GM13977 (cell line): ENCODE data around the gene TMEM229B.

Experiments used
- DNase-seq: peaks from one replicate; pipeline ENCODE4 v3.0.0; 2012; ENCODE audit warnings: low spot score
- CTCF ChIP-seq: IDR thresholded peaks from 2 replicates; pipeline ENCODE4 v1.5.1; 2012; ENCODE audit warnings: mild to moderate bottlenecking, control low read depth; ENCODE audit not compliant: insufficient read depth; ENCODE audit errors: extremely low read depth, missing control alignments
- in situ Hi-C: fragments of 300-500 bp; cut with MboI; formaldehyde crosslinking; loops from one replicate; pipeline ENCODE4 v1.12.0; 2022; ENCODE audit warnings: low sequenced_read_pairs, low pct_unique_long_range_greater_than_20kb, mixed read lengths, inconsistent platforms; ENCODE audit not compliant: unreplicated experiment

Gene TMEM229B

DNA sequence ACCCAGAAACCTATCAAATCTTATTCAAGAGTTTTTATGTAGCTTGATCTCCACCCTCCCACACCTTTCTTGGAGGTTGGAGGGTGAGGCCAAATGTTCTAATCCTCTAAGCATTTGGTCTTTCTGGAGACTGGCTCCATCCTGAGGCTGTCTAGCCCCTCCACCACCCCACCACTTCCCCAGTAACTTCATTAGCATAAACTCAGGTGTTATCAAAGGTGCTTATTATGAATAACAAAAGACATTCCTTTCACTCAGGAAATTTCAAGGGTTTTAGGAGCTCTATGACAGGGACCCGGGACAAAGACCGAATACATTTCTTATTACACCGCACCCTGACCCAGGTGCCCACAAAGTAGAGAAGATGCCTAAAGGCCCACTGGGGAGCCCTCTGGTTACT, 2.8 kb upstream of the TMEM229B start:
- TF ChIP-seq CTCF = no peak
- in situ Hi-C loops = no loop called here
- no peak for DNase-seq

DNA sequence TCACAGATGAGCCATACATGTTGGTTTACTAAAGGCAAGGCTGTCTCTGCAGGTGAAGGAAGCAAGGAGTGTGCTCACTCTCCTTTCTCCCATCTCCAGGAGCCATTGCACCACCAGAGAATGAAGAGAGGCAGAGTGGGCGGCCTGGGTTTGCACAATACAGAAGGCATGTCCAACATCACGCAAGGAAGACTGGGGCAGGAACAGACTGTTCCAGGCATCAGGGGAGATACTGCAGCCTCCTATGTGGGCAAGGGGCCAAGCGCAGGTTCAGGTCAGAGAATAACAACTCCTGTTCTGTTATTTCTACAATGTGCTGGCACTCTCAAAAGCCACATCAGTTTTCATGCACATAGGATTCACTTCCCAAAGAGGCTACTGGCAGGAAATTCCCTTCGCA, 1.7 kb upstream of the TMEM229B start:
- DNase-seq = no peak
- in situ Hi-C loops = no loop called here
- TF ChIP-seq CTCF = no peak

- TF ChIP-seq CTCF = no peak
- DNase-seq = no peak
- in situ Hi-C loops = no loop called here
These were observed 1.2 kb downstream of the TMEM229B start for GRCh38 chr14:67487332-67487731.

GRCh38 chr14:67486890-67487289, 1.6 kb downstream of the TMEM229B start:
- DNase-seq = no peak
- in situ Hi-C loops = no loop called here
- no peak for TF ChIP-seq CTCF

GRCh38 chr14:67485501-67486095, 2.9 kb downstream of the TMEM229B start:
- in situ Hi-C loops = no loop called here
- no peak for DNase-seq
- no peak for TF ChIP-seq CTCF

- DNase-seq = no peak
- in situ Hi-C loops = no loop called here
- no peak for TF ChIP-seq CTCF
These were observed 4.8 kb downstream of the TMEM229B start for GRCh38 chr14:67483579-67484285.
